Daoy (cell line): ENCODE measurements around the gene CYP26A1. TPM values are rescaled to one million over a fixed set of nuclear protein-coding genes. Genes with fewer than 3 reads are reported as not detected.
"Not testable (repeated sequence)": the region's sequence is repeated elsewhere in the genome, so short reads cannot be mapped to it uniquely, and the experiment has no call there.

Experiments
- DNase-seq: peaks from one replicate; pipeline ENCODE4 v3.0.0-alpha.2; 2015; ENCODE audit warnings: low read depth
- total RNA-seq: library from RNA; depleted of rRNA; stranded (reverse); fragments of >200 nt; shearing (Covaris generic); gene quantifications from 2 replicates; pipeline ENCODE4 v1.2.3, GENCODE V29; 2014

CYP26A1 gene
- total RNA-seq, 1 experiment from 2014 or later, result 0.17 TPM

- DNase-seq, result no peak
These were observed 6.8 kb downstream of the CYP26A1 start for GRCh38 chr10:93080350-93081046.

- DNase-seq, result no peak
These were observed 7.6 kb downstream of the CYP26A1 start for GRCh38 chr10:93081318-93081717.

GRCh38 chr10:93081834-93082233, 8.1 kb downstream of the CYP26A1 start:
- DNase-seq, result no peak

- DNase-seq, result no peak
These were observed 10.2 kb downstream of the CYP26A1 start for GRCh38 chr10:93083743-93084539.

GRCh38 chr10:93085272-93085859, 11.7 kb downstream of the CYP26A1 start:
- no peak for DNase-seq

- no peak for DNase-seq
These were observed 12.6 kb downstream of the CYP26A1 start for GRCh38 chr10:93086289-93086688.

GRCh38 chr10:93087846-93088245, 14.2 kb downstream of the CYP26A1 start:
- DNase-seq, result no peak

- DNase-seq, result no peak
These were observed 14.8 kb downstream of the CYP26A1 start for GRCh38 chr10:93088466-93088865.

- no peak for DNase-seq
These were observed 16.9 kb downstream of the CYP26A1 start for GRCh38 chr10:93090619-93091018.

- no peak for DNase-seq
These were observed 18.3 kb downstream of the CYP26A1 start for GRCh38 chr10:93091960-93092359.

GRCh38 chr10:93095225-93095624, 21.5 kb downstream of the CYP26A1 start:
- no peak for DNase-seq

- DNase-seq, result no peak
These were observed 23.2 kb downstream of the CYP26A1 start for GRCh38 chr10:93096901-93097300.

- no peak for DNase-seq
These were observed 23.7 kb downstream of the CYP26A1 start for GRCh38 chr10:93097386-93097785.

GRCh38 chr10:93098816-93099215, 25.1 kb downstream of the CYP26A1 start:
- DNase-seq, result no peak

GRCh38 chr10:93099670-93100069, 26.0 kb downstream of the CYP26A1 start:
- DNase-seq, result no peak

- DNase-seq, result not testable (repeated sequence)
These were observed 27.5 kb downstream of the CYP26A1 start for GRCh38 chr10:93101148-93101547.

- DNase-seq, result no peak
These were observed 30.3 kb downstream of the CYP26A1 start for GRCh38 chr10:93103953-93104352.

GRCh38 chr10:93106631-93107072, 33.0 kb downstream of the CYP26A1 start:
- no peak for DNase-seq

- no peak for DNase-seq
These were observed 36.9 kb downstream of the CYP26A1 start for GRCh38 chr10:93110472-93111146.

- no peak for DNase-seq
These were observed 39.3 kb downstream of the CYP26A1 start for GRCh38 chr10:93113042-93113441.

GRCh38 chr10:93115661-93116383, 42.1 kb downstream of the CYP26A1 start:
- DNase-seq, result peak; percentile 64
